ENCODE measurements around the gene RCSD1.
"Not testable (repeated sequence)": the region's sequence is repeated elsewhere in the genome, so short reads cannot be mapped to it uniquely, and the experiment has no call there.

The RCSD1 gene

DNA sequence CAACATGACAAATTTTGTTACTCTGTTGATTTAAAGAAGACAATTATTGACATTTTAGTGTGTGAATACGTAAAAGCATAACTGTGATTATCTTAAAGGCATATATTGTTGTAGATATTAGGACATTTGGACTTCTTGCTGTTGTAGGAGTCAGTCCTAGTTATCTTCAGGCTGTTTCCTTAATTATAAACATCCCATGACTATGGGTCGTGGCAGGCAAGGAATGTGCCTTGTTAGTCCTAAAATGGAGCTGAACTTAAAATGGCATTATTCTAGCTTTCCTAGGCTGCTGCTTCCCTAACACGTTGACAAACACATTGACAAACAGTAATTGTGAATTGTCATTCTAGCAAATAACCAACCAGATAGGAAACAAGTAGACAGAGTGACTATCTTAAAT is 87.3 kb downstream of the RCSD1 start:
- no peak for DNase-seq

DNA sequence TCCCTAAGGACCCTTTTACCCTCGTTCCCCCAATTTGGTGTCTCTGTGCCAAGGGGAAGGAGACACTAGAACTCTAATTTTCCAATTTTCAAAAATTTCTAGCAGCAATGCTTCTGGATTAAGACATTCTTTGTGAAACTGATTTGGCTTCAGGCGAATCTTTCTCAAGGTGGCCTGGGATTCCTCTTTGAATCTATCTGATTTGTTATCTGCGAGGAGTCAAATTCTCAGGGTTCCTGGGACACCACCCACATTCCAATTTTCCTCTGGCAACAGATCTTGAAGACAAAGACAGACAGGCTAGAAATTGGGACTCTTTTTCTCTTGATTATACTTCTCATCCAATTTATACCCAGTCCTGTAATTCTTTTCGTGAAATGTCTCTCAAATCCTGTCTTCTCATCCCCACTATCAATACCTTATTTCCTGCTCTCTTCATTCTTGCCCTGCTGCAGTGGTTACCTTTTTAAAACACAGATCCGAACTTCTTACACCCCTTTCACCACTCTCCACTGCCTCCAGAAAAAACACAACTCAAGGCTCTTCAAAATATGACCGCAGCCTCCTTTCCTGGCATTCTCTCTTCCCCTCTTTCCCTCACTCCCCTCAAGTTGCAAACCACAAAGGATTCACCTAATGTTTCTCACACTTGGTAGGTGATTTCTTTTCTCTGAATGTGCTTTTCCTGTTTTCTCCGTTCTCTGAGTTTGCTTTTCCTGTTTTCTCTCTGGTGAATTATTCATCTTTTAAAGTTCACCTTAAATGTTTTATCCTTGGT is 89.1 kb downstream of the RCSD1 start:
- DNase-seq = no peak

DNA sequence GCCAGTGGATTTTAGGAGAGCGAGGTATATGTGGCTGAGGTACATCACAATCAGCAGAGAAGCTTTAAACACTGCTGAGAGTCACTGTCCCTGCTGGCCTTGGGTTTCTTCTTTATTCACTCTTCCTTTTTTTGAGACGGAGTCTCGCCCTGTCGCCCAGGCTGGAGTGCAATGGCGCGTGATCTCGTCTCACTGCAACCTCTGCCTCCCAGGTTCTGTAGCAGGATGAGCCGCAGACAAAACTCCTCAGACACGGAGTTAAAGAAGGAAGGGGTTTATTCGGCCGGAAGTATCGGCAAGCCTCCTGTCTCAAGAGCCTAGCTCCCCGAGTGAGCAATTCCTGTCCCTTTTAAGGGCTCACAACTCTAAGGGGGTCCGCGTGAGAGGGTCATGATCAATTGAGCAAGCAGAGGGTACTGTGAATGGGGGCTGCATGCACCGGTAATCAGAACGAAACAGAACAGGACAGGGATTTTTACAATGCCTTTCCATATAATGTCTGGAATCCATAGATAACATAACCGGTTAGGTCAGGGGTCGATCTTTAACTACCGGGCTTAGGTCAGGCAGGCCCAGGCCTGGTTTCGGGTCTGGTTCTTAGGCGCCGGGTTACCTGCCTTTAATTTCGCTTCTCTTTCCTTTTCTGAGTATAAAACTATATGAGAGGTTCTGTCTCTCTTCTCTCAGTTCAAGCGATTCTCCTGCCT is 89.8 kb downstream of the RCSD1 start:
- DNase-seq = not testable (repeated sequence)

DNA sequence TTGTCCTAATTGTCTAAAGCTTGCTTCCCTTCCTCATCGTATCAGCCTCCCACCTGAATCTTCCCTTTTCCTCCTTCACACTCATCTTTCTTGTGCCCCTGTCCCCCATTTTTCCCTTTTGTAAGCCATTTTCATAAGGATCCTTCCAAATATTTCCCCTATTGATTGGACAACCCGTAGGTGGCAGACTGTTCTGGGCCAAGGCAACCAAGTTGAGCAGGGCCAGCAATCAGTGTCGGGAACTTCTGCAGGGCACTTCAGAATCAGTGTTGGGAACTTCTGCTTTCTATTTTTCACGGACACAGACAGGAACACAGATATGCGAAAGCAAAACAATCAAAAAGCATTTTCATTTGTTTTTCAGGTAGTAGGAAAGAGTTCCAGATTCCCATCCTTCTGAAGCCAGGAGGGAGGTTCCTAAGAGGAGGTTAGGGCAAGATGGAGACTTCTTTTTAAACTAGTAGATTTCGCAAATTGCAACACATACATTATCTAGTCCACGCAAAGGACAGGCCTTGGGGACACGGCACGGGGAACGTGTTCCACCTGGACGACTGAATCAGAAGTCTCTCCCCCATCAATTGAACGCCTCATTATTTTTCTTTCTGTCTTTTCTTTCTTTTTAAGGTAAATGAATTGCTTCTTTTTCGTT is 91.1 kb downstream of the RCSD1 start:
- DNase-seq = peak; percentile 49

DNA sequence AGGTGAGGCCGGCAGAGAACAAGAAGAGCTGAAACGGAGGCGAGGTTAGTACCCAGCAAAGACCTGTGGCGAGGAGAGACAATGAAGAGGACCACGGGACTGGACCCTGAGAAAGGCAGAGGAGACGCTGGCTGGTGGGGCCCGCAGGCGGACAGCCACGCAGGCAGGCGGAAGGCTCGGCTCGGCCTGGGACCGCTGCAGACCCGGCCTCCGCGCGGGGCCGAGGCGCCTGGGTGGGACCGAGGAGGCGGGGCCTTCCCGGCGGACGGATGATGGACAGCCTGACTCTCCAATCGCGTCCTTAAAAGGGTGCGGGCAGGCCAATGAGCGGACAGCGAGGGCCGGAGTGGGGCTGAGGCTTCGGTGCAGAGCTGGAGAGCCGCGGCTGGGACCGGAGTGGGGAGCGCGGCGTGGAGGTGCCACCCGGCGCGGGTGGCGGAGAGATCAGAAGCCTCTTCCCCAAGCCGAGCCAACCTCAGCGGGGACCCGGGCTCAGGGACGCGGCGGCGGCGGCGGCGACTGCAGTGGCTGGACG is 91.7 kb downstream of the RCSD1 start, which contains the start of gene MPZL1:
Gene MPZL1, plus strand, starts transcription at position 366 of the 535 bp plus-strand sequence. CDS start 170 bp downstream, outside the sequence.
- peak; percentile 95 for DNase-seq

DNA sequence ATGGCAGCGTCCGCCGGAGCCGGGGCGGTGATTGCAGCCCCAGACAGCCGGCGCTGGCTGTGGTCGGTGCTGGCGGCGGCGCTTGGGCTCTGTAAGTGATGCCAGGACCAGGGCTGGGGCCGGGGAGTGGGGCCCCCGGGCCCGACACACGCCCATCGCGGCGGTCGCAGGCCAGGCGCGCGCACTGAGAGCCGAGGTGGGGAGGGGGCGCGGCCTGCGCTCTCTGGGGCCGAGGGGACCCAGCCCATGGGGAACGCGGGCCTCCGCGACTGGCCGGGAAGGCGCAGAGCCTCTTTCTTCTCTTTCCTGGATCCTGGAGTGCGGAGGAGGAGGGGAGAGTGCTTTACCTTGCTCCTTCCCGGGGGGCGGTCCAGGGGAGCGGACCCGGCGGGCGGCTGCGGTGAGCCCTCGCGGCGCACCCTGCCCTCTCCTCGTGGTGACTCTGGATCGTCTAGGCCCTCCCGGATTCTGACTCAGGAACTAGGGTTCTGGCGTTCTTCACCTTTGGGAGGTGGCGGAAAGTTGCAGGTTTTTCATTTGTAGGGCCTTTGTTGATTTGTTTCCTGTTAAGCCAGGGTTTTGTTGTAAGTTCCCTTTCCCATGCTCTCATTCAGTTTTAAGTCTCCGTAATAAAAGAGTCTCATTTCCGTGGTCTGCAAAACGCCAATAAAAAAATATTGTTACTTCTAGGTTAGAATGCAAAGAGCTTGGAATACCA is 92.3 kb downstream of the RCSD1 start:
- peak; percentile 82 for DNase-seq

DNA sequence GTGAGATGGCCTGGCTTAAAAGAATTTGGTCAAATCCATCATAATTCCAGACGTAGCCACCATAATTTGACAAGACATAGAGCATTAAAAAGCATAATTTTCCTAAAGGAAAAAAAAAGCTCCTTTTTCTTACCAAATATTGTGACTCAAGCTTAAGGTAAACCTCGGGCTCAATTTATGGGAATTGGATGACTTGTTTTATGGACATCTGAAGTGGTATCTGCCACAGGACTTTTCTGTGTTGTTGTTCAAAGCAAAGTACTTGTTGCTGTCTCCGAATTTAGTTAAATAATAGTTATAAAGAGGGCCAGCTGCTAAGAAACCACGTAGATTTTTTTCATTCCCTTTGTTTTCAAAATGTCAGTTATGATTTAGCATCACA is 92.8 kb downstream of the RCSD1 start:
- peak; percentile 18 for DNase-seq

DNA sequence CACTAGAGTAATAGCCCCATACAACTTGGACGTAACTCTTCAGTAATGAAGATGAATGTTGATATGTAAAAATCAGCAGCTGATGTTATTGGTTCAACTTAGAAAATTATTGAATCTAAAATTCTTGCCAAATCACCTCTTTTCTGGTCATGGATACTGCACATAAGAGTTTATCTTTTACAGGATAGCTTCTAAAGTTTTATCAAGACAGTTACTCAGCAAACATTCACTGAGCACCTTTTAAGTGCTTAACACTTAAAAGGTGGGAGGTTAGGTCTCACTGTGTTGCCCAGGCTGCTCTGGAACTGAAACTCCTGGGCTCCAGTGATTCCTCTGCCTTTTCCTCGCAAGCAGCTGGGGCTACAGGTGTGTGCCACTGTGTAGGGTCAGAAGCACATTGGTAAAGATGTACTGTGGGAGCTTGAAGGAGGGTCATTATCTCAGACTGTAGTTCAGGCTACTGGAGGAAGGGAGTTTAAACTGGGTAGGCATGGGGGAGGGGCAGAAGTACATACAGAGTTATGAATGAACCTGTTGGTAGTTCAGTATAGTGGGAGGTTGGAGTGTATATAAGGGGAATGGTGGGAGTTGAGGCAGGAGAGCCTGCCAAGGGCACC is 93.8 kb downstream of the RCSD1 start:
- DNase-seq = no peak

DNA sequence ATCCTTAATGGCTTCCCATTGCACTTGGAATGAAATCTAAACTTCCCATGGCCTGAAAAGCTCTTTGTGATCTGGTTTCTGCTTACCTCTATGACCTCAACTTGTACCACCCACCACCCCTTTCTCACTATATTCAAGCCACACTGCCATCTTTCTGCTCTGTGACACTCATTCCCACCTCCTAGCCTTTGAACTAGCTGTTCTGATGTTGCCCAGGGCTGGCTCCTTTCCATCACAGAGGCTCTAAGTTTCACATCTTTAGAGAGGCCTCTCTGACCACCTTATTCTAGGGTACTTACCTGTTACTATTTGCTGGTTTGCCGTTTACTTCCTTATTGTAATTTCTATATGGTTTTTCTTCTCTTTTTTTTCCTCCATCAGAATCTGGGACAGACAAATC is 96.0 kb downstream of the RCSD1 start:
- no peak for DNase-seq

DNA sequence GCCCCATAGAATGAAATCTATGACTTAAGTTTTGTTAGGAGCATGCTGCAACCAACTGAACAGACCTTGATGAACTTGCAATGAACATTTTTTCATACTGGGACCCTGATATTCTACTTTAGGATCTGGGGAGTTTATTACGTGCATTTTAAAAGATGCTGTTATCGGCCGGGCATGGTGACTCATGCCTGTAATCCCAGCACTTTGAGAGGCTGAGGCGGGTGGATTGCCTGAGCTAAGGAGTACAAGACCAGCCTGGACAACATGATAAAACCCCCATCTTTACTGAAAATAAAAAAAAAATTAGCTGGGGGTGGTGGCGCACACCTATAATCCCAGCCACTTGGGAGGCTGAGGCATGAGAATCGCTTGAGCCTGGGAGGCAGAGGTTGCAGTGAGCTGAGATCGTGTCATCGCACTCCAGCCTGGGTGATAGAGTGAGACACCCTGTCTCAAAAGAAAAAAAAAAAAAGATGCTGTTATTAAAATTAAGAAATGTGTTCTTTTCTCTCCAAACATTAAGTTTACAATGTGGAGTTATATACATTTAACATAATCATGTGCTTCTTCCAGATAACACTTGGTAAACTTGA is 98.9 kb downstream of the RCSD1 start:
- DNase-seq = no peak

DNA sequence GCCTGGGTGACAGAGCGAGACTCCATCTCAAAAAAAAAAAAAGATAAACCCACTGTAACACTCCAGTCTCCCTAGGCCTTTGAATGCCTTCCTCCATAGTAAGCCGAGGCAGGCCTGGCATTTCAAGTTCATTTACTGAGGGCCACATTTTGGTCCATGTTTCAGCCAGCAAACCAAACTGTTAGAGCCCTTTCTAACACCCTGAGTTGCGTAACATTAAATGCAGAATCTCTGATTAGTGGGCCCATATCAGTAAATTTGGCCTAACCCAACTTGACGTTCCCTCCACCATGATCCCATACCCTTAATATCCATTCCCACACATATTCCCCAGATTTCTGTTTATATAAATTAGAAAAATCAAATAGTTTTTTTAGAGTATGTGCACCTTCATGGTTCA is 104.2 kb downstream of the RCSD1 start:
- no peak for DNase-seq

DNA sequence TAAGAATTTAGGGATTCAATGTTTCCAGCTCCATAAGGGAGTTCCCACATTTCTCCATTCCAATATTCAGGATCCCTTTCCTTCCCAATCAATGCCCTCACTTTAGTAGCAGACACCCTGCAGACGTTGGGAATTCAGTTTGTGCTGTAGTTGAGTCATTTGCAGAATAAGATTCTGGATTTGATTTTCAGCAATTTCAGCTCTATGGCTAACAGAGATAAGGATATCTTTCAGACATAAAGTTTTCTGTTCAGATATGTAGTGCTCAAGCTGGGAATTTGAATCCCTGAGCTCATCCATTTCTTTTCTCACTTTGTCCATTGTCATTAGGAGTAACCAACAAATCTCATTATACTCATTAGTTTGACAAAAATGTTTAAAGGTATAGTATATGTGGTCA is 104.8 kb downstream of the RCSD1 start:
- DNase-seq = no peak

DNA sequence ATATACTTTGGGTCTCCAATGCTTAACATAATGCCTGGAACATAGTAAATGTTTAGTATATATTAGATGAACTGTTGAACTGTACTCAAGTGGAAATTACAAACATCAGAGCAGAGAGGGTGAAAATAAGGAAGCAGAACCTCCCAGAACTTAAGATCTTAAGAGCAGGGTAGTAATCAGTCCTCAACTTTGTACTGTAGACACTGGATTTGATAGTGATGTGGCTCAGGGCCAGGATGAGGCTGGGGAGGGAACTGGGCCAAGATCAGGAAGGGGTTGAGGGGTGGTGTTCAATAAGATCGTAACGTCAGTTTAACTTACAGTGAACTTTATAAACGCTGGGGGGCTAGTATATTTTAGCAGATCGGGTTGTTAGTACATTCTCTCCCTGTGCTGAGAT is 107.1 kb downstream of the RCSD1 start:
- DNase-seq = no peak

DNA sequence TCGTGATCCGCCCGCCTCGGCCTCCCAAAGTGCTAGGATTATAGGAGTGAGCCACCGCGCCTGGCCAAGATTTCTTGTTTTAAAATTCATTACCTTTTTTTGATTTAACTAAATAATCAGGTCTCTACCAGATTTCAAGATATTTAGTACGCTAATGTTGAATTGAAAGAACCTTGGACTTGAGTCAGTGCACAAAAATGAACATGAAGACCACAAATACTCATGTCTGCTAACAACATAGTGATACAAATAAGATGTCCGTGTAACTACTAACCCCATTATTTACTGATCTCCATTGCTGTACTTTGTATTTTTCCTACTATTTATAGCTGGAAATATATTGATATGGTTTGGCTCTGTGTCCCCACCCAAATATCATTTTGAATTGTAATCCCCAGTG is 108.1 kb downstream of the RCSD1 start:
- DNase-seq = no peak

DNA sequence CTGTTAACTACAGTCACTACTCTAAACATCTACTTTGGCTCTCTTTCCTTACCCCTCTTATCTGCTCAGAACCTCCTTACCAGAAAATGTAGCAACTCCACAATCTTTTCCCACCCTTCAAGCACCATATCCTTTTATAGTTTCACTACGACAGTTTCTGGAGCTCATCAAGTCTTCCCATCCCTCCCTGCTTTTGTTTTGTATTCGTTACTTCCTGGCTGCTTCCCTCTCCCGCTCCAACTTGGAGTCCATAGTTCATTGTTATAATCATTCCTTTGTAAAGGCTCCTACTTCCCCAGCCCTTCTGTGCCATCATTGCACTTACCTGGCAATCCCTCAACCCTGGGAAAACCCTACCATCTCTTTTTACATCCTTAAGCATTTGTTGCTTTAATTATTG is 109.7 kb downstream of the RCSD1 start:
- no peak for DNase-seq

DNA sequence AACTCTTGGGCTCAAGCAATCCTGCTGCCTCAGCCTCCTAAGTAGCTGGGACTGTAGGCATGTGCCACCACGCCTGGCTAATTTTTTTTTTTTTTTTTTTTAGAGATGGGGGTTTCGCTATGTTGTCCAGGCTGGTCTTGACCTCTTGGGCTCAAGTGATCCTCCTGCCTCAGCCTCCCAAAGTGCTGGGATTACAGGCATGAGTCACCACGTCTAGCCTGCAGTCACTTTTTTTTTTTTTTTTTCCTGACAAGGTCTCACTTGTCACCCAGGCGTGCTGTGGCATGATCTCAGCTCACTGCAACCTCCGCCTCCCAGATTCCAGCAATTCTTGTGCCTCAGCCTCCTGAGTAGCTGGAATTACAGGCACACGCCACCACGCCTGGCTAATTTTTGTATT is 111.1 kb downstream of the RCSD1 start:
- DNase-seq = not testable (repeated sequence)

DNA sequence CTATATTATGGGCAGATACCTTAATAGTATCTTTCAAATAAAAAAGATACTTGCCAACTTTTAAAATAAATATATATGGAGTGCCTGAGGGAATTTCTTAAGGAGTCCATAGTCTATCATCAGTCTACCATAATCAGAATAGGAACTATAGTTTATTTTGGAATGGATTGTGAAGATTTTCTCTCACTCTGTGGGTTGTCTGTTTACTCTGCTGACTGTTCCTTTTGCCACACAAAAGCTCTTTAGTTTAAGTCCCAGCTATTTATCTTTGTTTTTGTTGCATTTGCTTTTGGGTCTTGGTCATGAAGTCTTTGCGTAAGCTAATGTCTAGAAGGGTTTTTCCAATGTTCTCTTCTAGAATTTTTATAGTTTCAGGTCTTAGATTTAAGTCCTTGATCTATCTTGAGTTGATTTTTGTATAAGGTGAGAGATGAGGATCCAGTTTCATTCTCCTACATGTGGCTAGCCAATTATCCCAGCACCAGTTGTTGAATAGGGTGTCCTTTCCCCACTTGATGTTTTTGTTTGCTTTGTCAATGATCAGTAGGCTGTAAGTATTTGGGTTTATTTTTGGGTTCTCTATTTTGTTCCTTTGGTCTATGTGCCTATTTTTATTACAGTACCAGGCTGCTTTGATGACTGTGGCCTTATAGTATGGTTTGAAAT is 112.5 kb downstream of the RCSD1 start:
- not testable (repeated sequence) for DNase-seq

DNA sequence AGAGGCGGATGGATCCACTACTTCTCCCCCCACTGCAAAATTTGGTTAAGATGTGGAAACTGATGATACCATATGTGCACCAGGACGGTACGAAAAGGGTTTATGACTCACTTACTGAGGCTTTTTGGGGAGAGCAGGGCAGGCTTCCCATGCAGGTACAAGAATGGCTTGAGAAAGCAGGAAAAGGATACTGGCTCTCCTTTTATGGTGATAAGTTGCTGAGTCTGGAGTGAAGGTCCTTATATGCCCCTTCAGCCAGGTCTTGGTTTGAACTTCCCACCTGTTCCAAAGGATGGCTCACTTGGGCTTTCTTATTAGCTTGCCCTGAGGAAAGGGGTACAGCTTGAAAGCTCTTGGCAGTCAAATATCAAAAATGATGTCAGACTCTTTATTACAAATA is 114.9 kb downstream of the RCSD1 start:
- DNase-seq = no peak

DNA sequence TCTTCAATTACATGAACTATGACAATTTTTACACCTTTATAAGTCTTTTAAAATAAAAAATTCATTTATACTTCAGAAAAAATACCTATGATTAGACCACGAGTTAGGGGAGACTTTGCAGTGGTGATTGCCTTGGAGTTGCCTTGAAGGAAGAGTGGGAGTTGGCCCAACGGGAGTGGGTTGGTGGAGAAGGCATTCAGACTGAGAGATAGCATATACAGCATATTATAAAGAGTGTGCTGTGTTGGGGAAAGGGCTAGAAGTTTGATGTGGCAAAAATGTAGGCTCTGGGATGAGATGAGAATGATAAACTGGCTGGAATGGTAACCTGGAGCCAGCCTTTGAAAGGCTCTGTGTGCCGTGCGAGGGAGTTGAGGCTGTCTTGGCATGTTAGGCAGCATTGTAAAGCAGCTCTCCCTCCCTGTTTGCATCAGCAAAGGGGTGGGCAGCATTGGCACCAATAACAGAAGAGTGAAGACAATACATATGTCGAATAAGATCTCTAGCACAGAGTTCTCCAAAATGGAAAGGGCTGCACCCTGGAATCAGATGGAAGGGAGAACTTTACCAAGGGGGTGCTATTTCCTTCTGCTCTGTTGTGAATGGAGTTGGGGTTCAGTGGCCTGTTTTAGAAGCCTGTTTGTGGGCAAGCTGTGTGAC is 116.1 kb downstream of the RCSD1 start:
- DNase-seq = no peak

DNA sequence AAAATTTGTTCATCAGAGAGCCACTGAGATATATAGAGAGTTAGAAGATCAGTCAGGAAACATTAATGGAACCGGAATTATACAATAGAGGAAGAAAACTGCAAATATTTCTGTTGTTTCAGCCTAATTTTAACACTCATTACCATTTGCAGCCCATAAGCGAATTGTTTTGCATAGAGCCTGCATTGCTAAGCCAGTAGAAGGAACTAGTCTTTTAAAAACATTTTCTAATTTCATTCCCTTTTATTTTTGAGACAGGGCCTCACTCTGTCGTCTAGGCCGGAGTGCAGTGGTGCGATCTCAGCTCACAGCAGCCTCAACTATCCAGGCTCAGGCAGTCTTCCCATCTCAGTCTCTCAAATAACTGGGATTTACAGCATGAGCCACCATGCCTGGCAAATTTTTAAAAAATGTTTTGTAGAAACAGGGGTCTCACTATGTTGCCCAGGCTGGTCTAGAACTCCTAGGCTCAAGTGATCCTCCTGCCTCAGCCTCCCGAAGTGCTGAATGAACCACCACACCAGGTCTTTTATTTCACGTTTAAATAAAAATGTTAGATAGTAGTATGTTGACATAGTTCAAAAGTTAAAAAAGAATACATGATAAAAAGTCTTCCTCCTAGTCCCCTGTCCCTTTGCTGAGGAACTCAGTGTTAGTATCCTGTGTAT is 117.1 kb downstream of the RCSD1 start:
- DNase-seq = no peak
